Chondrocyte (in vitro differentiated cells): ENCODE data around the gene CIC. TPM values are rescaled to one million over a fixed set of nuclear protein-coding genes. Genes with fewer than 3 reads are reported as not detected.
A peak's percentile ranks its signal among the peaks of the same experiment; 100 is the strongest.

Experiments
- DNase-seq: peaks from one replicate; pipeline ENCODE4 v3.0.0; 2021; ENCODE audit warnings: mixed read lengths, low spot score
- H3K27ac Mint-ChIP-seq: one replicate; pipeline ENCODE4 v1.8.0; 2021; ENCODE audit warnings: mild to moderate bottlenecking, moderate library complexity, mixed read lengths; ENCODE audit not compliant: unreplicated experiment
- H3K27me3 Mint-ChIP-seq: 2 replicates; pipeline ENCODE4 v1.8.0; 2021; ENCODE audit warnings: low read depth, mixed read lengths
- H3K36me3 Mint-ChIP-seq: 2 replicates; pipeline ENCODE4 v1.8.0; 2021; ENCODE audit warnings: low read depth, mixed read lengths
- H3K4me1 Mint-ChIP-seq: 2 replicates; pipeline ENCODE4 v1.8.0; 2021; ENCODE audit warnings: low read depth, mild to moderate bottlenecking, mixed read lengths
- H3K4me3 Mint-ChIP-seq: one replicate; pipeline ENCODE4 v1.8.0; 2021; ENCODE audit warnings: mild to moderate bottlenecking, moderate library complexity, mixed read lengths; ENCODE audit not compliant: unreplicated experiment
- H3K9me3 Mint-ChIP-seq: 2 replicates; pipeline ENCODE4 v1.8.0; 2021; ENCODE audit warnings: low read depth, mixed read lengths
- CTCF ChIP-seq: fragments of 200-600 bp; sonication (generic); IDR thresholded peaks from 2 replicates; pipeline ENCODE4 v1.5.0; 2021; ENCODE audit warnings: antibody characterized with exemption, mild to moderate bottlenecking, moderate library complexity
- total RNA-seq: library from RNA; stranded (reverse); gene quantifications from 3 replicates; pipeline ENCODE4 v1.2.1, GENCODE V29; 2021

The CIC gene
- total RNA-seq, 1 donor from 2014 or later: 83.6 TPM

GRCh38 chr19:42311657-42312056, 42.6 kb downstream of the CIC start:
- Mint-ChIP-seq H3K4me3 (no peak overlapping the region), H3K27me3 (peaks cover 10% of the 10 kb centered on the region), H3K4me1 (peaks cover 10% of the 10 kb centered on the region), H3K9me3 (no peaks in the 10 kb centered on the region), H3K27ac (no peak overlapping the region), H3K36me3 (no peaks in the 10 kb centered on the region)
- TF ChIP-seq CTCF: peak; percentile 31
- DNase-seq: no peak

- H3K36me3 Mint-ChIP-seq: no peaks in the 10 kb centered on the region
- peaks cover 14% of the 10 kb centered on the region for H3K4me1 Mint-ChIP-seq
- H3K27me3 Mint-ChIP-seq: peaks cover 12% of the 10 kb centered on the region
- no peak for DNase-seq
- no peaks in the 10 kb centered on the region for H3K9me3 Mint-ChIP-seq
- peak overlapping the region; percentile 64 for H3K4me3 Mint-ChIP-seq
- H3K27ac Mint-ChIP-seq: no peak overlapping the region
- no peak for TF ChIP-seq CTCF
Measured at GRCh38 chr19:42312370-42312769, 43.3 kb downstream of the CIC start.

GRCh38 chr19:42313096-42313839, 44.2 kb downstream of the CIC start, which contains the start of gene TMEM145:
TMEM145 (plus strand) TSS chr19:42313309; CDS start chr19:42313377, 68 bp downstream.
- DNase-seq: no peak
- Mint-ChIP-seq H3K4me1 (peaks cover 14% of the 10 kb centered on the region), H3K4me3 (peak within 1 kb of the TSS; percentile 64), H3K36me3 (no peaks in the 10 kb centered on the region), H3K9me3 (no peaks in the 10 kb centered on the region), H3K27ac (no peak within 1 kb of the TSS), H3K27me3 (peaks cover 12% of the 10 kb centered on the region)
- TF ChIP-seq CTCF: peak; percentile 57

GRCh38 chr19:42313840-42314755, 45.0 kb downstream of the CIC start:
- TF ChIP-seq CTCF: peak; percentile 1
- H3K4me1 Mint-ChIP-seq: peaks cover 14% of the 10 kb centered on the region
- H3K36me3 Mint-ChIP-seq: no peaks in the 10 kb centered on the region
- DNase-seq: no peak
- peak overlapping the region; percentile 22 for H3K4me3 Mint-ChIP-seq
- peaks cover 12% of the 10 kb centered on the region for H3K27me3 Mint-ChIP-seq
- no peak overlapping the region for H3K27ac Mint-ChIP-seq
- no peaks in the 10 kb centered on the region for H3K9me3 Mint-ChIP-seq

GRCh38 chr19:42315024-42315423, 46.0 kb downstream of the CIC start:
- no peak for DNase-seq
- Mint-ChIP-seq H3K9me3 (no peaks in the 10 kb centered on the region), H3K27me3 (peaks cover 12% of the 10 kb centered on the region), H3K27ac (no peak overlapping the region), H3K4me3 (no peak overlapping the region), H3K36me3 (no peaks in the 10 kb centered on the region), H3K4me1 (peaks cover 14% of the 10 kb centered on the region)
- no peak for TF ChIP-seq CTCF
